Activated T-helper 1 cell treated with Interleukin-2 at 50 U/mL for 16 hours (primary cell): ENCODE measurements around the gene TMEM235.

Experiments used
- DNase-seq: peaks from one replicate; pipeline ENCODE4 v3.0.0-alpha.2; 2020; ENCODE audit warnings: low read depth

Gene TMEM235

DNA sequence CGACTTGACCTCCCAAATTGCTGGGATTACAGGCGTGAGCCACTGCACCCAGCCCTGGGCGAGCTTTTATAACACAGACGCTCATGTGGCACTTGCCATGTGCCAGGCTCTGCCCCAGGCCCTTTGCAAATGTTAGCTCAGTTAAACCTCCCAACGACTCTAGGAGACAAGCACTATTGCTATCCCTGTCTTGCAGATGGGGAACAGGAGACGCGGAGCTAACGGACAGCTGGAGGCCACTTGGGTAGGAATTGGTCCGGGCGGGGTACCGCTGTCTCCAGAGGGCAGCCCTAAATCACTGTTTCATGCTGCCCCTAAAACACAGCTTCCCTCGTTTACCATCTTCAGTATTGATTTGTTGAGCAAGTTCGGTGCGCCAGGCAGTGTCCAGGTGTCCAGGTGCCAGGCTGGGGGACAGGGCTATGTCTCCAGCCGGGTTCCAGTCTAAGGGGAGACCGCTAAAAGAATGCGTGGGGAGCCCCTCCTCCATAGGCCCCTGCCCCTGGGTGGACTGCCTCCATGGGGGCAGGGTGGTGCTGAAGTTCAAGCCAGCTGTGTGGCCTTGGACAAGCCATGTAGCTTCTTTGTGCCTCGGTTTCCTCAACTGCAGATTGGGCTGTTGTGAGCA, 23.7 kb downstream of the TMEM235 start:
- no peak for DNase-seq

DNA sequence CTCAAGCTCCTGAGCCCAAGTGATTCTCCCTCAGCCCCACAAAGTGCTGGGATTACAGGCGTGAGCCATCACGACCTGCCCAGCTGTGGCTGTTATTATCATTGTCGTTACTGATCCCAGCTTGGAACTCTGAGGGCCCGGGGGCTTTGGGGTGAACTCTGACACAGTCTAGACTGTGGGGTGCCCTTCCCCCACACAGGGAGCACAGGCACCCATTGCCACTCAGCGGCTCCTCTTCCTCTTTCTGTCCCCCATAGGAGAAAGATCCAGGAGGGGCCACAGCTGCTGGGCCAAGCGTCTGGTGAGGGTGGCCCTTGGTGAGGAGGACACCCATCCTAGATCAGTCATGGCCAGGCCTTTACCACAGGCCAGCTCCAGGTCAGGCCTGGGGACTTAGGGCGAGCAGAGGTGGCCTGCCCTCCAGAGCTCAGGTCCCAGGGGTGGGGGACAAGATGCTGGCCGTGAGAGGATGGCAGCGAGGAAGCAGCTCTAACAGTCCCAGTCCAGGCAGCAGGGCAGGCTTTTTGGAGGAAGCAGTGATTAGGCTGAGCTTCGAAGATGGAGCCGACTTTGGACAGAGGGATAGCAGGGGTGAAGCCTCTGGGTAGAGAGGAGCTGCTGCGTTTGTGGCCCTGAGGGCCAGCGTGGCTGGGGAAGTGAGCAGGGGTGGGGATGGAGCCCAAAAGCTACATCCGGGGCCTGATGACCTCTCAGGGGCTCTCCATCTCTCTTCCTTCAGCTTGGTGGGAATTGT, 24.7 kb downstream of the TMEM235 start:
- no peak for DNase-seq

DNA sequence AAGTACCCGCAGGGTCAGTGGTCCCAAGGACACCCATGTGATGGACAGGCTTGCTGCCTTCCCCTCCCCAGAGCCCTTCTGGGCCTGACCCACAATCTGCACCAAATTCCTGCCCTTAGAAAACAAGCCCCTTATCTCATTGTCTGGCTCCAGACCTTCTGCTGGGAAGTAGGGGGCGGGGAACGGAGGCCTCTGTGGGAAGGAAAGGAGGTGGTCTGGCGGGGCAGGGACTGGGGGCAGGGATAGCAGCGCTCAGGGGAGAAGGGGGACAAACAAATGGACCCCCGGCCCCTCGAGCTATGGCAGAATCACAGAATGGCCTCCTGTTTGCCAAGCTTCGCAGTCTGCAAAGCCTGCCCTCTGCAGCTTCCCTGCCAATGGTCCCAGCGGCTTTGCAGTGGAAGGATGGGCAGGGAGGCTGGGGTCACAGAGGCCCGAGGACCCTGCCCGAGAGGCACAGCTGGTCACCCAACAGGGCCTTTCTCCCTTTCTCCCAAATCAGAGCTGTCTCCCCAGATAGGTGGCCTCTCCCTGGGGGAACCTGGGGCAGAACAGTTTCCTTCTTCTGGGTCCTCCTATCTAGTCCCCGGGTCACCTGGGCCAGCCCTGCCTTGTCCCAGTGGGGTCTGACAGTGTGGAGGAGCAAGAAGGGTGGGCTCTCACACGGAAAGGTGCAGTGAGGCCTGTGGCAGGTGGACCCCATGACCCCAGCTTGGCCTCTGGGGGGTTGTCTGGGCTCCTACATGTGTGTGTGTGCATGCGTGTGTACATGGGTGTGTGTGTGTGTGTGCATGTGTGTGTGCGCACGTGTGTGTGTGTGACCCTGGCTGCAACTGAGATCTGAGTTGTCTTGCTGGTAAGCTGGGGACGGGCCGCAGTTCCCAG, 25.5 kb downstream of the TMEM235 start:
- no peak for DNase-seq

DNA sequence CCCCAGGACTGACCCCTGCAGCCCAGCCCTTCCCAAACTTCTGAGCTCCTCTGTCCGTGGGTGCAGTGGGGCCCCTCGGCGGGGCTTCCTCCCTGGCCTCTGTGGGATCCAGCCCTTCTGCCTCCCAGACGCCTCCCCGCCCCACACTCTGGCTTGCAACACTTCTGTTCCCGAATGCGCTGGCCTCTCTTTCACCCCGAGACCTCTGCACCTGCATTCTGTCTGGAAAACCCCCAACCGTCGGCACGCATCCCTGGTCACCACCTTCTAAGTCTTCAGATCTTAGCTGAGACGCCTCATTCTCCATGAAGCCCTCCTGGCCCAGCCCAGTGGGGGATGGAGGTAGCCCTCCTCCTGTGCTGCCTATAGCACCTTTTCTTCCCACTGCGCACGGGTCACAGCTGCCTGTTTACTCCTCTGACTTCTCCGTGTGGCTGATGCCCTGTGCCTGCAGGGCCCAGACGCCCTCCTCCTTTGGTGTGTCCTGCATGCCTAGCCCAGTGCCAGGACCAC, 26.4 kb downstream of the TMEM235 start:
- DNase-seq: no peak

DNA sequence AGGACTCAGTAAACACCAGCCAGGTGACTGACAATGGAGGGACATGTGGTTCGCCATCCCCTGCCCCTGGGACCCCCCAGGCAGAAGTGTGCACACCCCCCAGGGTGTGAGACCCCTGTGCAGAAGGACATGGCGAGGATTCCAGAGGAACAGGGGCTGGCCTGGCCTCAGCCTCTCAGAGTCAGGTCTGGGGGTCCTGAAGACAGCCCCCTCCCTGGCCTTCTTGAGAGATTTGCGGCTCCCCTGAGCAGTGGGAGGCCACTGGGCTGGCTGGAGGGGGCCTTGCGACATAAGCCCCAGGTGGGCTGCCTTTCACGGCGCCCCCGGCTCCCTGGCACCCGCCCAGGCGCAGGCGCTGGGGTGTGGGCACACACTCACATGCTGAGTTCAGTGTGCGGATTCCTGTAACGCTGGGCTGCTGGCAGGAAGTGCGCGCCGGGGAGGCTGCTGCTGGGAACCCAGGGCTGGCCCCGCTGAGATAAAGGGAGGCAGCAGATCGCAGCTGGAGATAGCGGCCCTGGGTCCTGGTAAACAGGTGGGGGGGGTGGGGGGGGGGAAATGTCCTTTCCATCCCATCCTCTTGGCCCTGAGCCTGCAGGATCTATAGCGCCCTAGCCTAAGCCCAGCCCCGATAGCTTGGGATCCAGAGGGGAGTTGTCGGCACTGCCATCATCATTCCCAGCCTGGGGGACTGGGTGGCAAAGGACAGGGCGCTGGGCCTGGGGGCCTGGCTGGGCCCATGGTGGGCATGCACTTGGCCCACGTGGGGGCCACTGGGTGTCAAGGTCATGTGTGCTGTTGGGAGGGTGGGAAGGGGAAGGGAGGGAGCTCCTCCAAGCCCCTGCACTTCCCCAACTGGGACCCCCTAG, 27.1 kb downstream of the TMEM235 start:
- DNase-seq: peak; percentile 60

DNA sequence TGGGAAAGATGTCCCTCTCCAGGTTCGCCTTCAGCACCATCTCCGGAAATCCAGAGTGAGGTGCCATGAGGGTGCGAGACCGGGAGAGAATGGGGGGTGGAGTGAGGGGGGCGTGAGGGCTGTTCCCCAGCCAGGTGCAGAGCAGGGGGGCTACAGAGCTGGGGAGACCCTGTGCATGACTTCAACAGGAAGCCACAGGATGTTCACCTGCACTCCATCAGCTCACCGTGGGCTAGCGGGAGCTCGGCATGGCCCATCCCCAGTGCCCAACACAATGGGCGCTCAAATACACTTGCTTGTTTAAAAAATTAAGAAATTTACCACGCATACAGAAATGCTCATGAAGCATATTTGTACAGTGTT, 27.7 kb downstream of the TMEM235 start:
- DNase-seq: no peak

DNA sequence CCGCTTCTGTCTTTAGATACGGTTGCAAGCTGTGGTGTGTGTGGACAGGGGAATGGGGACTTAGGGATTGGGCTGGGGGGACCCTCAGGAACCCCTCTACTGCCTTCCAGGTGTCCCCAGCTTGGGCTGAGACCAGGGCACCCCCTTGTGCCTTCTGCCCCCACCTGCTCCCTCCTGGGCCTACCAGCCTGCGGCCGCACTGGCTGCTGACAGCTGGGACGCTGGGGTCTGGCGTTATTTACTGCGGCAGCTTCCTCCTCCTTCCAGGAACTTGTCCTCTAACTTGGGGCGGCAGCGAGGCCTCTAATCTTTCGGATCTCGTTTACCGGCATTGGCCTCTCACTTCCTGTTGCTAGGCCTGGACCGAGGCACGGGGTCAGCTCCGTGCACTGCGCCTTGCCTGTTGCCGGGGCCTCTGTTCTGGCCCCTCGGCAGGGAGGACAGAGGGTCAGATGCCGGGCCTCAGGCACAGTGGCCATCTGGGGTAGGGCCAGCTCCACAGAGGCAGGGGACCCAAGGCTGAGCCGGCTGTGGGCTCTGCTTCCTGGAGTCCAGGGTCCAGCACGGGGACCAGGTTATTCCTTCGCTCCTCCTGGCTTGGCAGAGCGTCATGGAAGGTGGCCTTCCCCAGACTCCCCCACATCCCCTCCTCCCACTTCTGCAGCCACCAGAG, 31.8 kb downstream of the TMEM235 start:
- DNase-seq: no peak

DNA sequence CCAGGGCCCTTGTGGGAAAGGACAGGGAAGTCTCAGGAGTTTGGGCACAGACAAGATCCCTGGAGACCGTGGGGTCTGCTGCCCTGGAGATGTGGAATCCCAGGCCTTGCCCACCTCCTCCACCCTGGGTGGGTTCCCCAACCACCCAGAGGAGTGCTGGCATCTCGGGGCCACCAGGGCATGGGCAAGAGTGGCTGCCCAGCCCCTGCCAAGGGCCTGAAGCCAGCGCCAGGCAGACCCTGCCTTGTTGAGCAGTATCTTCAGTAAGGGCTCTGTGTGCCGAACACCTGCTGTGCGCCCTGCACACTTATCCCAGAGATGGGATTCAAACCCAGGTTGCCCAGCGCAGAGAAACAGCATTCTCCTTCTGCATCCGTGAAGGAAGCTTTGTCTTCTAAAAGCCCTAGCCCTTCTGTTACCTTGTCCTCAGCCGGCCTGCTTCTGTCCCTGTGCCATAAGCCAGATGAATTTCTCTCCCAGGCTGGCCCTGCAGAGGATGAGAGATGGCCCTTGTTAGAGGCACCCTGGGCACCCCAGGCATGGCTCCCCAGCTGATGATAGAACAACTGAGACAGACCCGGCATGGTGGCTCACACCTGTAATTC, 32.4 kb downstream of the TMEM235 start:
- DNase-seq: no peak

DNA sequence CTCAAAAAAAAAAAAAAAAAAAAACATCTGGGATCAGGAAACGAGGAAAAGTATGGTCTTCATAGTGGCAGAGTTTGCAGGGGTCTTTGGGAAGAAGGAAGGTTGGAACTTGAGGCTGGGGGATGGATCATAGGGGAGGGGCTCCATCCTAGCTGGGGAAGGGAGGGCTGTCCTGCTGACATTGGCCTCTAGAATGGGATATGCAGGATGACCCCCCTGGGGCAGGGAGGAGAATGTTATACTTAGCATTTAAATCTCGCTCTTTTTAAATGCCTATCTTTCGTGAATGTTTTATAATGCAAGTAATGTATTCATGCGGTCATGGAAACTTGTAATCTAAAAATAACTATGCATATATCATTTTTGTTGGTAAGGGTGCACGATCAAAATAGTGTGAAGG, 33.2 kb downstream of the TMEM235 start:
- no peak for DNase-seq

DNA sequence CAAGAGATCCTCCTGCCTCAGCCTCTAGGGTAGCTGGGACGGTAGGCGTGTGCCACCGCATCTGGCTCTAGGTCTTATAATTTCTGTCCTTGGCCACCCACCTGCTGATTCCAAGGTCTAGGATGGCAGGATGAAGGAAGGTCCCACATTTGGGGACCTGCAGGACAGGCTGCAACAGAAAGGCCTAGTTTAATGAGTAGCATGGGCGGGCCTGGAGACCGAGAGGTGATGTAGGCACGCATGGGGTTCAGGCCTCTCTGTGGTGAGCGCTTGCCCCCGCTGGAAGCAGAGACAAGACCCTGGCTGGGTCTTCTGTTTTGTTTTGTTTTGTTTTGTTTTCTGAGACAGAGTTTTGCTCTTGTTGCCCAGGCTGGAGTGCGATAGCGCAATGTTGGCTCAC, 33.7 kb downstream of the TMEM235 start:
- no peak for DNase-seq

DNA sequence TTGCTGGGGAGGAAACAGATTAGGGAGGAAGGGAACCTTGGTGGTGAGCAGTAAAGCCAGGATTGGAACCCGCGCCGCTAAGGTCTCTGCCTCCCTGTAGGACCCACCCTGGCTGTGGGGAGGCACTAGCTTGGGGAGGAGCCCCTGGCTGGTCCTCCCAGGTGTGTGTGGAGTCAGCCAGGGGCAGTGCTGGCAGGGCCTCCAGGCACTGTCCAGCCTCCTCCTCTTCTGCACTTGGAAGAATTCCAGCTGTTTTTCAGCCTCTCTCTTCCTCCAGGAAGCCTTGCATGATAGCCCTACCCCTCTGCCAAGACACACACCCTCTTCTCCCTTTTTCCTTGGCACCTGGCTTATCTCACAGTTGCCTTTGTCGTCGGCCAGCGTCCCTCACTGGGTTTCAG, 34.8 kb downstream of the TMEM235 start:
- DNase-seq: no peak

DNA sequence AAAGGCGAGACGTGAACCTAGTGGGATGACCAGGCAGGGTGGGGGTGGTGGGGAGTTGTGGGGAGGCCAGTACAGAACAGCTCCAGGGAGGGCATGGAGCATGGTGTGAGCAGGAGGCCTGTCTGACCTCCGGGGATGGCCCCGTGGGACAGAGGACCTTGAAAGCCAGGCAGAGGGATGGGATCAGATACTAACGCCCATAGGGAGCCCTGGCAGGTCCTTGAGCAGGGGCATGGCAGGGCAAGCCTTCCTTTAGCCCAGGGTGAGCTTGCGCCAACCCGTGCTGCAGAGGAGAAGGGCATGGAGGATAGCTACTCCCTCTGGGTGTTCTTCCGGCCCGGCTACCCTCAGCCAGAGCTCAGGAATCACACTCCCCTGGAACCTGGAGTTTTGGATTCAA, 35.3 kb downstream of the TMEM235 start:
- no peak for DNase-seq

DNA sequence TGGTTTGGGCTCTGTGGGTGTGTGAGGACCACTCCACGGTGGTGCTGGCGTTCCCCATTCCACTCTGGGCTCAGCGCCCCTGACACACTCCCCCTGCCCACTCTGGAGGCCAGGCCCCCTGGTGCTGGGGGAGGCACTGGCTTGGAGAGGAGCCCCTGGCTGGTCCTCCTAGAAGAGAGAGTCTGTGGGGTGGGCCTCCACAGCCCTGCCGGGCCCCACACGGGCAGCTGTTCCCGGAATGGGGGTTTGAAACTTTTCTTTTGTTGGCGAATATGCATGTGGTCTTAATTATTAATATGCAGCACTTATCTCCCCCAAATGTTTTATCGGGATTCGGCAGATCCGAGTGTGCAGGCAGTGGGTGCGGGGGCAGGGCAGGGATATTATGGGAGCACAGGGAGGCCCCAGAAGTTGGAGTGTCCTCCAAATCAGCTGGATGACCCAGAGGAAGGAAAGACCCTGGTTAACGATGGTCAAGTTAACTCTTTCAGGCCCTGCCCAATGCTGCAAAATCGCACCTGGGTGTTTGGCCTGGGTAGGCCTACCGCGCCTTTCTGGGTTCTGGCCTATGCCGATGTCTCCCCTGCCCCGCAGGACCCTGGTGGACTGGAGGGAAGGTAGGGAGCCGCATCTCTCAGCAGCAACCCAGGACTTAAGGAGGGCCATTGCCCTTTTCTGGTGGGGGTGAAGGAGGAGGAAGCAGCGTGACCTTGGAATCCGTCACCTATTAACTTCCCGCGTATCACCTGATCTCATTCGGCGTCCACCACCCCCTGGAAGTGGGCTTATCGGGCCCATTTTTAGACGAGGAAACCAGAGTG, 36.0 kb downstream of the TMEM235 start:
- no peak for DNase-seq

DNA sequence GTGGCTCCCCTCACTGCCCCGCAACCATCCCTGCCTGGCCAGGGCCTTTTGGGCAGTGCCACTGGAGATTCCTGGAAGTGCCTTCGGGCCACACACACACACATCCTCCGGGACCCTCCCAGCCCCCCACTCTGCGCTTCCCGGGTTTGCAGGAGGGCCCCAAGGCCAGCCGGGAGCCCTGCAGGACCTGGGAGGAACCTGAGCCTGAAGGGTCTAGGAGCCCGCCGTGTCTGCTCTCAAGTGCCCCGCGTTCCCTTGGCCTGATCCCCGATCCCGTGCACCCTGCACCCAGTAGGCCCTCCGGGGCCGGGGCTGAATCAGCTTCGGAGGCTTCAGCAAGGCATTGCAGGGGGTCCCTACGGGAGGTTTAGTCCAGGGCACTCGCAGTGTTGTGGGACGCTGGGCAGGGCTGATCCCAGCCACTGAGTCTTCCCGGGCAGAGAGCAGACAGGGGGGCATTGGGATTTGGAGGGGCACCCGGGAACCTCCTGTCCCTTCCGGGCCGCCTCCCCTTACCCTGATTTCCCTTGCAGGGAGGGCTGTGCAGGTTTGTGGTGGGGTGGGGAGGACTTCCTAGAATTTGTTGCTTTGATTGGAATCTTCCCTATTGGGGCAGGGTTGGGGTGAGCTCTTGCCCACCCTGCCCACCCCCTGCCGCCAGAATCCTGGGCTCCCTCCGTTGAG, 36.9 kb downstream of the TMEM235 start:
- no peak for DNase-seq

DNA sequence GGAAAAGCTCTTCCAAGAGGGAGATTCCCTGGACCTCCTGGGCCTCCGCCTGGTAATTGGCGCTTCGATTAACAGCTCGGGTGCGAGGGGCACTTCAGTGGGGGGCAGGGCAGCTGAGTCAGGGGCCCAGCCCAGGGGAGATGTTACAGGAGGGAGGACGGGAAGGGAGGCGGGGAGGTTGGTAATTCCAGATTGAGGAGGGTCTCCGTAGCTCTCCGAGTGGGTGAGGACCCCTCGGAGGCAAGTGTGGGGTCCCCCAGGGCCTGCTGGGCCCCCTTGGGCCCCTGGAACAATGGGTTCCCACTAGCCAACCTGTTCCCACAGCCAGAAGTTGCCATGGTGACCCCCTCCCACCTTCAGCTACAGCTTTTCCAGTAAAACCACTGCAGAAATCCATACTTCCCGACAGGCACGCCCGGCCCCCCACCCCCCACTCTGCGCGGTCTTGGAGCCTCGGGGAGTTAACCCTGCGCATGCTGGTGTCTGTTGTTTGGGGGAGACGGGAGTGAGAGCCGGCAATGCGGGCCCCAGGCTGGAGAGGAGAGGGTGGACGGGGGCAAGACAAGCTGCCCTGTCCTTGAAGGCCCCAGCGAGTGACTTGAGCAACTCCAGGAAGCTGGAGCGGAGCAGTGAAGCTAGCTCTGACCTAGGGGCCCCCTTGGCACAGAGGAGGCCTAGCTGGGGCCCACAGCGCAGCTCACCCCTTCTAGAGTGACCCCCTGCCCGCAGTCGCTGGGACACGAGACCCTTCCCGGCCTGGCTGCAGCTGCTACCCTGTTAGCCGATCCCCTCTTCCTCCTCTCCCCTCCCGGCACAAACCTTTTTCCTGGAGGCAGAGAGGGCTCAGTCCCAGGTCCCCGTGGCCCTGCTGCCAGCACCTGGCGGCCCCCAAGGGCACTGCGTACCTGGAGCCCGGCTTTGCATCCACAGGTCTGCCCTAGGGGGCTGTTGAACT, 37.8 kb downstream of the TMEM235 start:
- no peak for DNase-seq

DNA sequence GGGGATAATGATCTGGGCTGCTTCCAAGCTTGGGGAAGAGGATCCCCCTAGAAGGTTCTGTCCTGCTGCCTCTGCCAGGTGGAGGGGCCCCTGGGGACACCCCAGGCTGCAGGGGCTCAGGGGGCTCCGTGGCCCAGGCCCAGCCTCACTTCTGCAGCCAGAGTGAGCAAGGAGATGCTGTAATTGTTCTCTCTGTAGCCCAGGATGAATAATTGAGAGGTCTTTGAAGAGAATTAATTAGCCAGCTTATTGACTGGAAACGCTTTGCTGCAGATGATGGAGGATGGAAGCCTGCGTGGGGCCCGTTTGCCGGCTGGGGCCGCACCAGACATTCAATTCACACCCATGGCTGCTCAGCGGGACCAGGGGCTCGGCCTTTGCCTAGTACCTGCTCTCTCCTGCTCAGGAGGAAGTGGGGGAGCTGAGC, 38.5 kb downstream of the TMEM235 start:
- no peak for DNase-seq

DNA sequence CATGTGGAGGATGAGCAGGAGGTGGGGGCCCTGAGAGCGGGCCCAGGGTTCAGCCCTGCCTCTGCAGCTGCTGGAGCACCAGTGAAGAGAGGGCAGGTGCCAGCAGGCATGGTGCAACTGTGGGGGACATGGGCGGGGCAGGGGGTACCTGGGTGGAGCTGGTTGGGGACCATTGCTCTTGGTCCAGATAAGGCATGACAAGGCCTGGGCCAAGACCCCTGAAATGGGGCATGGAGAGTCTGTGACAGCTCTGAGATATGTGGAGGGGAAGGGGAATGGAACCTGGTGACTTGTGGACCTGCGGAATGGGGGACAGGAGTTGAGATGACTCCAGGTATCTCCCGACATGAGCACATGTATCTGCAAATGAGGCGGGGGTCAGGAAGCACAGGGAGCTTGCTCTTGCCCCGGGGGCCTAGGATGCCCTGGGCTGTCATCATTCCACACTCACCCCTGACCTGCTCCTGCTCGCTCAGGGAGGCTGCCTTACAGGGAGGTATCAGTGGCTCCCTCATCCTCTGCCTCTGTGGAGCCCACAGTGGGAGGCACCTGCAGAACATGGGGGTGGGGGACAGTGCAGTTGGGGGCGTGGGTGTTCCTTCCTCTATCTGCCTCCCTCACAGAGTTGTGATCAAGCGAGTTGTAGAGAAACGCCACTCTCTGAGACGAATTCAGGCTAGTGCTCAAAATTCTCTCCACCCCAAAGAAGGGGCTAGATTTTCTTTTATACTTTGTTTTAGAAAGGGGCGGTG, 40.2 kb downstream of the TMEM235 start:
- DNase-seq: no peak
